WTC11 (cell line): ENCODE results near the gene KLHL12. TPM values are rescaled to one million over a fixed set of nuclear protein-coding genes. Genes with fewer than 3 reads are reported as not detected.

Experiments used
- ATAC-seq: fragments of 200-7000 bp; cut with Tn5 transposase; 2 replicates; pipeline ENCODE4 v1.10.0; 2021; ENCODE audit warnings: mild to moderate bottlenecking, moderate library complexity
- CTCF ChIA-PET: fragments of 300-600 bp; sonication (Branson Sonifier 250); formaldehyde crosslinking; loops from one replicate; lab custom pipeline; 2021; ENCODE audit warnings: antibody characterized with exemption; lab: Charles Lee
- POLR2A ChIA-PET: fragments of 350-600 bp; sonication (Branson Sonifier 250); formaldehyde crosslinking; loops from one replicate; lab custom pipeline; 2021; ENCODE audit warnings: antibody characterized with exemption; lab: Charles Lee
- DNase-seq: peaks from one replicate; pipeline ENCODE4 v3.0.0; 2021; ENCODE audit warnings: low spot score
- H3K27ac Mint-ChIP-seq: 2 replicates; pipeline ENCODE4 v1.8.0; 2021; ENCODE audit warnings: mixed read lengths
- H3K27me3 Mint-ChIP-seq: 2 replicates; pipeline ENCODE4 v1.8.0; 2021; ENCODE audit warnings: low read depth, mild to moderate bottlenecking, moderate library complexity, mixed read lengths
- H3K36me3 Mint-ChIP-seq: 2 replicates; pipeline ENCODE4 v1.8.0; 2021; ENCODE audit warnings: mixed read lengths
- H3K4me1 Mint-ChIP-seq: 2 replicates; pipeline ENCODE4 v1.8.0; 2022; ENCODE audit warnings: mixed read lengths
- H3K4me3 Mint-ChIP-seq: 2 replicates; pipeline ENCODE4 v1.8.0; 2021; ENCODE audit warnings: mild to moderate bottlenecking, moderate library complexity, mixed read lengths
- H3K9me3 Mint-ChIP-seq: 2 replicates; pipeline ENCODE4 v1.8.0; 2021; ENCODE audit warnings: mixed read lengths
- ATF1 ChIP-seq: sonication (generic); formaldehyde crosslinking; IDR thresholded peaks from 2 replicates; pipeline ENCODE4 v1.8.1; 2023; ENCODE audit warnings: mild to moderate bottlenecking, moderate library complexity, missing genetic modification reagents
- CREM ChIP-seq: sonication (generic); formaldehyde crosslinking; IDR thresholded peaks from 2 replicates; pipeline ENCODE4 v1.8.1; 2022; ENCODE audit warnings: mild to moderate bottlenecking, missing genetic modification reagents, moderate library complexity
- ETV6 ChIP-seq: sonication (generic); formaldehyde crosslinking; IDR thresholded peaks from 2 replicates; pipeline ENCODE4 v1.8.1; 2022; ENCODE audit warnings: mild to moderate bottlenecking, missing genetic modification reagents
- FOXK1 ChIP-seq: sonication (generic); formaldehyde crosslinking; IDR thresholded peaks from 2 replicates; pipeline ENCODE4 v1.8.0; 2022; ENCODE audit warnings: mild to moderate bottlenecking, moderate library complexity, missing genetic modification reagents
- FOXP1 ChIP-seq: sonication (generic); formaldehyde crosslinking; IDR thresholded peaks from 2 replicates; pipeline ENCODE4 v1.8.0; 2022; ENCODE audit warnings: missing genetic modification reagents, mild to moderate bottlenecking, moderate library complexity, borderline replicate concordance
- KAT7 ChIP-seq: sonication (generic); formaldehyde crosslinking; IDR thresholded peaks from 2 replicates; pipeline ENCODE4 v1.8.1; 2023; ENCODE audit warnings: missing genetic modification reagents, mild to moderate bottlenecking, borderline replicate concordance
- SMAD3 ChIP-seq: sonication (generic); formaldehyde crosslinking; IDR thresholded peaks from 2 replicates; pipeline ENCODE4 v1.8.0; 2022; ENCODE audit warnings: missing genetic modification reagents, mild to moderate bottlenecking, borderline replicate concordance
- SP1 ChIP-seq: sonication (generic); formaldehyde crosslinking; conservative IDR thresholded peaks from 2 replicates; pipeline ENCODE4 v1.8.1; 2022; ENCODE audit warnings: missing genetic modification reagents
- TEAD1 ChIP-seq: sonication (generic); formaldehyde crosslinking; IDR thresholded peaks from 2 replicates; pipeline ENCODE4 v1.8.0; 2022; ENCODE audit warnings: mild to moderate bottlenecking, missing genetic modification reagents
- ZNF416 ChIP-seq: fragments of 250-450 bp; sonication (Bioruptor Pico); IDR thresholded peaks from 2 replicates; pipeline ENCODE4 v1.9.0; 2021; ENCODE audit warnings: mild to moderate bottlenecking, inconsistent platforms
- total RNA-seq: library from RNA; stranded (reverse); gene quantifications from 3 replicates; pipeline ENCODE4 v1.2.3, GENCODE V29; 2021
- TF ChIP-seq, protein P1 (sequence below): fragments of 250-450 bp; sonication (Bioruptor Pico); IDR thresholded peaks from 2 replicates; pipeline ENCODE4 v1.9.0; 2021; ENCODE audit warnings: moderate library complexity, mild to moderate bottlenecking, inconsistent platforms, borderline replicate concordance
- TF ChIP-seq, protein P2 (sequence below): sonication (generic); formaldehyde crosslinking; IDR thresholded peaks from 2 replicates; pipeline ENCODE4 v1.8.0; 2023; ENCODE audit warnings: missing genetic modification reagents, mild to moderate bottlenecking, borderline replicate concordance
- TF ChIP-seq, protein P3 (sequence below): sonication (generic); formaldehyde crosslinking; IDR thresholded peaks from 2 replicates; pipeline ENCODE4 v1.8.1; 2023; ENCODE audit warnings: mild to moderate bottlenecking, moderate library complexity, missing genetic modification reagents
- TF ChIP-seq, protein P4 (sequence below): sonication (generic); formaldehyde crosslinking; IDR thresholded peaks from 2 replicates; pipeline ENCODE4 v1.8.0; 2023; ENCODE audit warnings: missing genetic modification reagents
- TF ChIP-seq, protein P5 (sequence below): sonication (generic); formaldehyde crosslinking; IDR thresholded peaks from 2 replicates; pipeline ENCODE4 v1.8.0; 2023; ENCODE audit warnings: mild to moderate bottlenecking, missing genetic modification reagents
- TF ChIP-seq, protein P6 (sequence below): fragments of 250-450 bp; sonication (Bioruptor Pico); IDR thresholded peaks from 2 replicates; pipeline ENCODE4 v1.9.0; 2021; ENCODE audit warnings: mild to moderate bottlenecking
- TF ChIP-seq, protein P7 (sequence below): sonication (generic); formaldehyde crosslinking; IDR thresholded peaks from 2 replicates; pipeline ENCODE4 v1.8.1; 2023; ENCODE audit warnings: mild to moderate bottlenecking, missing genetic modification reagents, moderate library complexity
- TF ChIP-seq, protein P8 (sequence below): sonication (generic); formaldehyde crosslinking; IDR thresholded peaks from 2 replicates; pipeline ENCODE4 v1.8.0; 2022; ENCODE audit warnings: mild to moderate bottlenecking, missing genetic modification reagents
- TF ChIP-seq, protein P9 (sequence below): sonication (generic); formaldehyde crosslinking; IDR thresholded peaks from 2 replicates; pipeline ENCODE4 v1.8.1; 2022; ENCODE audit warnings: mild to moderate bottlenecking, moderate library complexity, missing genetic modification reagents

Gene KLHL12
- total RNA-seq, 1 experiment from 2014 or later = 29.6 TPM

DNA sequence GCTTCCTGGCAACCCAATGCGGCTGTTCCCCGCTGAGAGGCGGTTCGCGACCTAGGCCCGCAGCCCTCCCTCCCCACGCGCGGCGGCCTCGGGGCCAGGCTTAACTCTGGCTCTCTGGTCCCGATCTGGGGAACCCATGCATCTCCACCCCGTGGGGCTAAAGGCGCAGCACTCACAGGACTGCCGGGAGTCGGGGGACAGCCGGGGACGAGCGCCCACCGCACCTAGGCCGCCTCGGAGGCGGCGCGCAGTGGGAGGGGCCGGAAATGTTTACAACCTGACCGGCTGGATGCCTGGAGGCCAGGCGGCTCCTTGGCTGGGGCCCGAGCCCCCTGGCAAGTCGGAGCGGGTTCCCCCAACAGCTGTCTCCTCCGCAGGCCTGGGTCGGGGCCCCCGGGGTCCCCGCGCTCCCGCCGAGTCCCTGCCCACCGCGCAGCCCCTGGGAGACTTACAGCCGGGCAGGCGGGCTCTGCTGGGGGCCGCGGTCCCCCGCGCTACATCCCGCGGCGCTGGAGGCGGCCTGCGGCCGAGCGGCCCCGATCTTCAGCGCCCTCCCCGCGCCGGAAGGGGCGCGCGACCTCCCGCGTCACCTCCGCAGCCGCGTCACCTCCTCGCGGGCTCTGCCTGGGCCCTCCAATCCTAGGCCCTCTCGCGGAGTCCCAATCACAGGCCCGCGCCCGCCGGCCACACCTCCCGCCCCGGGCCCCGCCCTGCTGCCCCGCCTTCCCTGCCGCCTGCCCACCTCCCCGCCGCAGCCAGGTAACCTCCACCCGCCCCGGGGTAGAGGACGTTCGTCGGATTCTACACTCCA is 30.9 kb upstream of the KLHL12 start, which contains the start of gene ADIPOR1:
TSS of gene ADIPOR1 (minus strand) at position 580 of the 811 bp plus-strand sequence. CDS start 7,242 bp downstream, outside the sequence.
- DNase-seq = peak; percentile 95
- CTCF ChIA-PET = no interaction called here
- Mint-ChIP-seq H3K4me3 (peak within 1 kb of the TSS; percentile 97), H3K27ac (peak within 1 kb of the TSS; percentile 94; the same call in 1 of the 2 replicates), H3K4me1 (peaks cover 16% of the 10 kb centered on the region), H3K9me3 (no peaks in the 10 kb centered on the region)
- POLR2A ChIA-PET = no interaction called here
- TF ChIP-seq, protein P1, sequence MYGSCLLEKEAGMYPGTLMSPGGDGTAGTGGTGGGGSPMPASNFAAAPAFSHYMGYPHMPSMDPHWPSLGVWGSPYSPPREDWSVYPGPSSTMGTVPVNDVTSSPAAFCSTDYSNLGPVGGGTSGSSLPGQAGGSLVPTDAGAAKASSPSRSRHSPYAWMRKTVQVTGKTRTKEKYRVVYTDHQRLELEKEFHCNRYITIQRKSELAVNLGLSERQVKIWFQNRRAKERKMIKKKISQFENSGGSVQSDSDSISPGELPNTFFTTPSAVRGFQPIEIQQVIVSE (CRISPR knock-in tag) = no peak
- TF ChIP-seq, protein P2, sequence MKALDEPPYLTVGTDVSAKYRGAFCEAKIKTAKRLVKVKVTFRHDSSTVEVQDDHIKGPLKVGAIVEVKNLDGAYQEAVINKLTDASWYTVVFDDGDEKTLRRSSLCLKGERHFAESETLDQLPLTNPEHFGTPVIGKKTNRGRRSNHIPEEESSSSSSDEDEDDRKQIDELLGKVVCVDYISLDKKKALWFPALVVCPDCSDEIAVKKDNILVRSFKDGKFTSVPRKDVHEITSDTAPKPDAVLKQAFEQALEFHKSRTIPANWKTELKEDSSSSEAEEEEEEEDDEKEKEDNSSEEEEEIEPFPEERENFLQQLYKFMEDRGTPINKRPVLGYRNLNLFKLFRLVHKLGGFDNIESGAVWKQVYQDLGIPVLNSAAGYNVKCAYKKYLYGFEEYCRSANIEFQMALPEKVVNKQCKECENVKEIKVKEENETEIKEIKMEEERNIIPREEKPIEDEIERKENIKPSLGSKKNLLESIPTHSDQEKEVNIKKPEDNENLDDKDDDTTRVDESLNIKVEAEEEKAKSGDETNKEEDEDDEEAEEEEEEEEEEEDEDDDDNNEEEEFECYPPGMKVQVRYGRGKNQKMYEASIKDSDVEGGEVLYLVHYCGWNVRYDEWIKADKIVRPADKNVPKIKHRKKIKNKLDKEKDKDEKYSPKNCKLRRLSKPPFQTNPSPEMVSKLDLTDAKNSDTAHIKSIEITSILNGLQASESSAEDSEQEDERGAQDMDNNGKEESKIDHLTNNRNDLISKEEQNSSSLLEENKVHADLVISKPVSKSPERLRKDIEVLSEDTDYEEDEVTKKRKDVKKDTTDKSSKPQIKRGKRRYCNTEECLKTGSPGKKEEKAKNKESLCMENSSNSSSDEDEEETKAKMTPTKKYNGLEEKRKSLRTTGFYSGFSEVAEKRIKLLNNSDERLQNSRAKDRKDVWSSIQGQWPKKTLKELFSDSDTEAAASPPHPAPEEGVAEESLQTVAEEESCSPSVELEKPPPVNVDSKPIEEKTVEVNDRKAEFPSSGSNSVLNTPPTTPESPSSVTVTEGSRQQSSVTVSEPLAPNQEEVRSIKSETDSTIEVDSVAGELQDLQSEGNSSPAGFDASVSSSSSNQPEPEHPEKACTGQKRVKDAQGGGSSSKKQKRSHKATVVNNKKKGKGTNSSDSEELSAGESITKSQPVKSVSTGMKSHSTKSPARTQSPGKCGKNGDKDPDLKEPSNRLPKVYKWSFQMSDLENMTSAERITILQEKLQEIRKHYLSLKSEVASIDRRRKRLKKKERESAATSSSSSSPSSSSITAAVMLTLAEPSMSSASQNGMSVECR = peak; percentile 29; the same call in 1 of the 2 replicates
- TF ChIP-seq ETV6 = peak; percentile 76
- TF ChIP-seq ATF1 (CRISPR knock-in tag) = no peak
- TF ChIP-seq, protein P3, sequence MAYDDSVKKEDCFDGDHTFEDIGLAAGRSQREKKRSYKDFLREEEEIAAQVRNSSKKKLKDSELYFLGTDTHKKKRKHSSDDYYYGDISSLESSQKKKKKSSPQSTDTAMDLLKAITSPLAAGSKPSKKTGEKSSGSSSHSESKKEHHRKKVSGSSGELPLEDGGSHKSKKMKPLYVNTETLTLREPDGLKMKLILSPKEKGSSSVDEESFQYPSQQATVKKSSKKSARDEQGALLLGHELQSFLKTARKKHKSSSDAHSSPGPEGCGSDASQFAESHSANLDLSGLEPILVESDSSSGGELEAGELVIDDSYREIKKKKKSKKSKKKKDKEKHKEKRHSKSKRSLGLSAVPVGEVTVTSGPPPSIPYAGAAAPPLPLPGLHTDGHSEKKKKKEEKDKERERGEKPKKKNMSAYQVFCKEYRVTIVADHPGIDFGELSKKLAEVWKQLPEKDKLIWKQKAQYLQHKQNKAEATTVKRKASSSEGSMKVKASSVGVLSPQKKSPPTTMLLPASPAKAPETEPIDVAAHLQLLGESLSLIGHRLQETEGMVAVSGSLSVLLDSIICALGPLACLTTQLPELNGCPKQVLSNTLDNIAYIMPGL = peak; percentile 13; the same call in 1 of the 2 replicates
- TF ChIP-seq, protein P4, sequence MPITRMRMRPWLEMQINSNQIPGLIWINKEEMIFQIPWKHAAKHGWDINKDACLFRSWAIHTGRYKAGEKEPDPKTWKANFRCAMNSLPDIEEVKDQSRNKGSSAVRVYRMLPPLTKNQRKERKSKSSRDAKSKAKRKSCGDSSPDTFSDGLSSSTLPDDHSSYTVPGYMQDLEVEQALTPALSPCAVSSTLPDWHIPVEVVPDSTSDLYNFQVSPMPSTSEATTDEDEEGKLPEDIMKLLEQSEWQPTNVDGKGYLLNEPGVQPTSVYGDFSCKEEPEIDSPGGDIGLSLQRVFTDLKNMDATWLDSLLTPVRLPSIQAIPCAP (CRISPR knock-in tag) = peak; percentile 57; the same call in 1 of the 2 replicates
- TF ChIP-seq, protein P5, sequence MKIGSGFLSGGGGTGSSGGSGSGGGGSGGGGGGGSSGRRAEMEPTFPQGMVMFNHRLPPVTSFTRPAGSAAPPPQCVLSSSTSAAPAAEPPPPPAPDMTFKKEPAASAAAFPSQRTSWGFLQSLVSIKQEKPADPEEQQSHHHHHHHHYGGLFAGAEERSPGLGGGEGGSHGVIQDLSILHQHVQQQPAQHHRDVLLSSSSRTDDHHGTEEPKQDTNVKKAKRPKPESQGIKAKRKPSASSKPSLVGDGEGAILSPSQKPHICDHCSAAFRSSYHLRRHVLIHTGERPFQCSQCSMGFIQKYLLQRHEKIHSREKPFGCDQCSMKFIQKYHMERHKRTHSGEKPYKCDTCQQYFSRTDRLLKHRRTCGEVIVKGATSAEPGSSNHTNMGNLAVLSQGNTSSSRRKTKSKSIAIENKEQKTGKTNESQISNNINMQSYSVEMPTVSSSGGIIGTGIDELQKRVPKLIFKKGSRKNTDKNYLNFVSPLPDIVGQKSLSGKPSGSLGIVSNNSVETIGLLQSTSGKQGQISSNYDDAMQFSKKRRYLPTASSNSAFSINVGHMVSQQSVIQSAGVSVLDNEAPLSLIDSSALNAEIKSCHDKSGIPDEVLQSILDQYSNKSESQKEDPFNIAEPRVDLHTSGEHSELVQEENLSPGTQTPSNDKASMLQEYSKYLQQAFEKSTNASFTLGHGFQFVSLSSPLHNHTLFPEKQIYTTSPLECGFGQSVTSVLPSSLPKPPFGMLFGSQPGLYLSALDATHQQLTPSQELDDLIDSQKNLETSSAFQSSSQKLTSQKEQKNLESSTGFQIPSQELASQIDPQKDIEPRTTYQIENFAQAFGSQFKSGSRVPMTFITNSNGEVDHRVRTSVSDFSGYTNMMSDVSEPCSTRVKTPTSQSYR (CRISPR knock-in tag) = no peak
- TF ChIP-seq, protein P6, sequence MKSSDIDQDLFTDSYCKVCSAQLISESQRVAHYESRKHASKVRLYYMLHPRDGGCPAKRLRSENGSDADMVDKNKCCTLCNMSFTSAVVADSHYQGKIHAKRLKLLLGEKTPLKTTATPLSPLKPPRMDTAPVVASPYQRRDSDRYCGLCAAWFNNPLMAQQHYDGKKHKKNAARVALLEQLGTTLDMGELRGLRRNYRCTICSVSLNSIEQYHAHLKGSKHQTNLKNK (CRISPR knock-in tag) = 0 out of 2 replicates have a peak, but pooled peaks have one; percentile 65
- TF ChIP-seq FOXK1 (CRISPR knock-in tag) = peak; percentile 71; the same call in 1 of the 2 replicates
- TF ChIP-seq ZNF416 (CRISPR knock-in tag) = peak; percentile 67; the same call in 1 of the 2 replicates
- TF ChIP-seq SP1 (CRISPR knock-in tag) = peak; percentile 89
- TF ChIP-seq, protein P7, sequence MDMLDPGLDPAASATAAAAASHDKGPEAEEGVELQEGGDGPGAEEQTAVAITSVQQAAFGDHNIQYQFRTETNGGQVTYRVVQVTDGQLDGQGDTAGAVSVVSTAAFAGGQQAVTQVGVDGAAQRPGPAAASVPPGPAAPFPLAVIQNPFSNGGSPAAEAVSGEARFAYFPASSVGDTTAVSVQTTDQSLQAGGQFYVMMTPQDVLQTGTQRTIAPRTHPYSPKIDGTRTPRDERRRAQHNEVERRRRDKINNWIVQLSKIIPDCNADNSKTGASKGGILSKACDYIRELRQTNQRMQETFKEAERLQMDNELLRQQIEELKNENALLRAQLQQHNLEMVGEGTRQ = peak; percentile 25; the same call in 1 of the 2 replicates
- TF ChIP-seq, protein P8, sequence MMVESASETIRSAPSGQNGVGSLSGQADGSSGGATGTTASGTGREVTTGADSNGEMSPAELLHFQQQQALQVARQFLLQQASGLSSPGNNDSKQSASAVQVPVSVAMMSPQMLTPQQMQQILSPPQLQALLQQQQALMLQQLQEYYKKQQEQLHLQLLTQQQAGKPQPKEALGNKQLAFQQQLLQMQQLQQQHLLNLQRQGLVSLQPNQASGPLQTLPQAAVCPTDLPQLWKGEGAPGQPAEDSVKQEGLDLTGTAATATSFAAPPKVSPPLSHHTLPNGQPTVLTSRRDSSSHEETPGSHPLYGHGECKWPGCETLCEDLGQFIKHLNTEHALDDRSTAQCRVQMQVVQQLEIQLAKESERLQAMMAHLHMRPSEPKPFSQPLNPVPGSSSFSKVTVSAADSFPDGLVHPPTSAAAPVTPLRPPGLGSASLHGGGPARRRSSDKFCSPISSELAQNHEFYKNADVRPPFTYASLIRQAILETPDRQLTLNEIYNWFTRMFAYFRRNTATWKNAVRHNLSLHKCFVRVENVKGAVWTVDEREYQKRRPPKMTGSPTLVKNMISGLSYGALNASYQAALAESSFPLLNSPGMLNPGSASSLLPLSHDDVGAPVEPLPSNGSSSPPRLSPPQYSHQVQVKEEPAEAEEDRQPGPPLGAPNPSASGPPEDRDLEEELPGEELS = peak; percentile 47; the same call in 1 of the 2 replicates
- TF ChIP-seq FOXP1 = peak; percentile 20; the same call in 1 of the 2 replicates
- TF ChIP-seq, protein P9, sequence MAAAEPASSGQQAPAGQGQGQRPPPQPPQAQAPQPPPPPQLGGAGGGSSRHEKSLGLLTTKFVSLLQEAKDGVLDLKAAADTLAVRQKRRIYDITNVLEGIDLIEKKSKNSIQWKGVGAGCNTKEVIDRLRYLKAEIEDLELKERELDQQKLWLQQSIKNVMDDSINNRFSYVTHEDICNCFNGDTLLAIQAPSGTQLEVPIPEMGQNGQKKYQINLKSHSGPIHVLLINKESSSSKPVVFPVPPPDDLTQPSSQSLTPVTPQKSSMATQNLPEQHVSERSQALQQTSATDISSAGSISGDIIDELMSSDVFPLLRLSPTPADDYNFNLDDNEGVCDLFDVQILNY (CRISPR knock-in tag) = 0 out of 2 replicates have a peak, but pooled peaks have one; percentile 9
- 0 out of 2 replicates have a peak, but pooled peaks have one; percentile 71 for TF ChIP-seq TEAD1 (CRISPR knock-in tag)
- TF ChIP-seq SMAD3 (CRISPR knock-in tag) = 0 out of 2 replicates have a peak, but pooled peaks have one; percentile 13
- no peak for TF ChIP-seq KAT7
- peak; percentile 90 for TF ChIP-seq CREM (CRISPR knock-in tag)
- TF ChIP-seq, all 79 proteins: peak for 15
- Mint-ChIP-seq H3K36me3 (no peaks in the 10 kb centered on the region), H3K27me3 (no peaks in the 10 kb centered on the region)
- ATAC-seq = peak; percentile 98
